ENCODE measurements around the gene INMT. TPM values are rescaled to one million over a fixed set of nuclear protein-coding genes. Genes with fewer than 3 reads are reported as not detected.

Gene INMT
- polyA plus RNA-seq, 4 donors, result 1.4 to 25.9 (median 2.4) TPM

DNA sequence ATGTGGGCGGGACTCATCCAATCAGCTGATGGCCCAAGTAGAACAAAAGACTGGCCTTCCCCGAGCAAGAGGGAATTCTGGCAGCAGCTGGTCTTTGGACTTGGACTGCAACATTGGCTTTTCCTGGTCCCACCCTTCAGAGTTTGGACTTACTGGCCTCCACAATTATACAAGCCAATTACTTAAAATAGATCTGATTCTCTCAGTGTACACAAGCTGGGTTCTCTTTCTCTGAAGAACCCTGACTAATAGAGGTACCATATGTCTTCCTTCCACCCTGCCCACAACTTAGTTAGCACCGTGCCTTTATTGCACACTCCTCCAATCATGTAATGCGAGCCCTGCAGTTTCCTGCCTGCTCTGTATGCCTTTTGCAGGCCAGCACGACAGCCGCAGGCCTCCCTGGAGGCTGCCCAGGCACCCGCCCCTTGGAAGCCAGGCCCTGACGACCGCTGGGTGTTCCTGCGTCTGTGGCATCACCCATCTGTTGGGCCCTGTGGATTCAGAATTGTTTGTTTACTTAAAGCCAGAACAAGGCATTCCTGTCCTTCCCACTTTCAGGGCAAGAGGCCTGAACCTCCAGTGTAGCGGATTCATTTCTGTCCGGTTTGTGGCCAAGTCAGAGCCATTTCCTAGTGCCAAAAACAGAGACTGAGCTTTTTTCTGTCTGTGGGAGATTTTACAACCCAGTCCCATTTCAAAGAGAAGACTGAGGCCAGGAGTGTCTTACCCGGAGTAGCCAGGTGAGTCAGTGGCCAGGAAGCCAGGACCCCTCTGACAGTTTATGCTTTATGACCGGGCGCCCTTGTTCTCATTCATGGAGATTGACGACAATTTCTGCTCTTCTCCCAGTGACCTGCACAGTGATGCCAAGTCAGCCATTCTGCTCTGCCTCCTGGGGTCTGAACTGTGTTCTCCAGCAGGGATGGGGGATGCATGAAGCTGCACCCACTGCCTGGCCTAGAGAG is 968 bp upstream of the INMT start:
- DNase-seq (ENCODE audit: low read depth in 4 of 4, low spot score in 3 of 4), result no peak

DNA sequence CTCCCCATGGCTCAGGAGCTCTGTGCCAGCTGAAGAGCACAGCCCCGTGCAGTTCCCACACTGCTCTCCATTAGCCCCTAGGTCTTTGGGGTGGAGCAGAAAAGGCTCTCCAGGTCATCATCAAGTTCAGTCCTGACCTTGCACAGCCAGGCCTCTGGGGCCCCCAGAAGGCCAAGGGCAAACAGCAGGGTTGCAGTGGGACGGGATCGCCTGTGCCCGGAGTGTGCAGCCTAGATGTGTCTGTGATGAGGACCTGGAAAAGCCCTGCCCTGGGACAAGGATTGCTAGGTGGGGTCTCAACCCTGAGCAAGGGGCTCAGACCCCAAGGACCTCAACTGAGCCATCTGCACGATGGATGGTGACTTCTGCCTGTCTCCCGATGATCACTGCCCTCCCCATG is 549 bp downstream of the INMT start:
- no peak for DNase-seq (ENCODE audit: low read depth in 4 of 4, low spot score in 3 of 4)

DNA sequence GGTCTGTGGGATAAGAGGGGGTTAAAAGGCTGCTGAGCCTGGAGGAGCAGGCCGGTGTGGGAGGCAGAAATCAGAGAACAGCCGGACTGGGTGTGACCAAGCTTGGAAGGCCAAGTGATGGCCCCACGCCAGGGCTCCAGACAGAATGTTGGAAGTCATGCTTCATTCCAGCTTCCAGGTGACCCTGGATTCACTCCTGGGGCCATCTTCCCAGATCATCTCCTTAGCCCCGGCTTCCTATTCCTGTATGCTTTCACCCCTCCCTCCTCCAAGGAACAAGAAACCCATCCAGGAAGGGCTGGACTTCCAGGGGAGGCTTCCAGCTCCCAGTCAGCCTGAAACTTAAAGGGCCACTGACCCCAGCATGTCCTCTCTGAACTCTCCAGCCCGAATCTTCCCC is 1.0 kb downstream of the INMT start:
- no peak for DNase-seq (ENCODE audit: low read depth in 4 of 4, low spot score in 3 of 4)

DNA sequence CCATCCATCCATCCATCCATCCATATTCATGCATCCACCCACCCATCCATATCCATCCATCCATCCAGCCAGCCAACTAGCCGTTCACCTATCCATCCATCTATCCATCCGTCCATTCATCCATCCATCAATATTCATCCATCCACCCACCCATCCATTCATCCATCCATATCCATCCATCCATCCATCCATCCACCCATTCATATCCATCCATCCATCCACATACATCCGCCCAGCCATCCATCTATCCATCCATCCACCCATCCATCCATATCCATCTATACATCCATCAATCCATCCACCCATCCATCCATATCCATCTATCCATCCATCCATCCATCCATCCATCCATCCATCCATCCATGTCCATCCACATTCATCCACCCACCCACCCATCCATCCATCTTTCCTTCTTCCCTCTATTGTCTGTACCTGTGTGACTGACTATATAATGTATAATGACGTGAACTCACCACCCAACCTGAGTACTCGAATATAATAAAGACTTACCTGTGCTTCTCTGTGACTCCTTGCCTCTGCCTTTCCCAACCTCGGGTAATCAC is 2.5 kb downstream of the INMT start:
- no peak for DNase-seq (ENCODE audit: low read depth in 4 of 4, low spot score in 3 of 4)

DNA sequence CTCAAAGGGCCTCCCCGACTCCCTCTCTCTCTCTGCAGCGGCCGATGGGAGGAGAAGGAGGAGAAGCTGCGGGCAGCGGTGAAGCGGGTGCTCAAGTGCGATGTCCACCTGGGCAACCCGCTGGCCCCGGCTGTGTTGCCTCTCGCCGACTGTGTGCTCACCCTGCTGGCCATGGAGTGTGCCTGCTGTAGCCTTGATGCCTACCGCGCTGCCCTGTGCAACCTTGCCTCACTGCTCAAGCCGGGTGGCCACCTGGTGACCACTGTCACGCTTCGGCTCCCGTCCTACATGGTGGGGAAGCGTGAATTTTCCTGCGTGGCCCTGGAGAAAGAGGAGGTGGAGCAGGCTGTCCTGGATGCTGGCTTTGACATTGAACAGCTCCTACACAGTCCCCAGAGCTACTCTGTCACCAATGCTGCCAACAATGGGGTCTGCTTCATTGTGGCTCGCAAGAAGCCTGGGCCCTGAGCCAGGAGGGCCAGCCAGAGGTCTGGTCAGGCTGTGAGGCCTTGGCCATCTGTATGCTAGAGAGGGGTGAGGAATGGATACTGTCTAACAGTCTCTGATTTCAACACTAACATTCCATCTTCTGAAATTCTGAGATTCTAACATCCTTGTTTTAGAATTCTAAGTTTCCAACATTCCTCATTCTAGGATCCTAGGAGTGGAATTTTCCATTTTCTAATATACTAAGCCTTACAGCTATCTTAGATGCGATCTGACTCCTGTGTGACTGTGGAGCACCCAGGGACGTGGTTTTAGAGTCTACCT is 3.6 kb downstream of the INMT start:
- no peak for DNase-seq (ENCODE audit: low read depth in 4 of 4, low spot score in 3 of 4)

DNA sequence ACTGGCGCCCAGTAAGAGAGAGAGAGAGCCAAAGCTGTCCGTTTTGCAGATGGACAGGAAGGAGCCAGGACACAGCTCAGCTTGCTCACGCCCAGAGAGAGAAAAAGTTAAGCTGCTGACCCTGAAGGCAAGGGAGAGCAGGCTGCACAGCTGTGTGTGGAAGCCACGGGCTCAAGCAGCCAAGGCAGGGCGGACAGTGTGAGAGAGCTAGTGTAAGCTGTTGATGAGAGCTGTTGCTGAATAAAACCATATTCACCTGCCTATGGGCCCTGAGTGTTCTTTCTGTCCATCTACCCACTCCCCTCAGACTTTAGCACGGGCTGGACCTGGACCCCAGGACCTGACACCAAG is 5.4 kb downstream of the INMT start:
- no peak for DNase-seq (ENCODE audit: low read depth in 4 of 4, low spot score in 3 of 4)

DNA sequence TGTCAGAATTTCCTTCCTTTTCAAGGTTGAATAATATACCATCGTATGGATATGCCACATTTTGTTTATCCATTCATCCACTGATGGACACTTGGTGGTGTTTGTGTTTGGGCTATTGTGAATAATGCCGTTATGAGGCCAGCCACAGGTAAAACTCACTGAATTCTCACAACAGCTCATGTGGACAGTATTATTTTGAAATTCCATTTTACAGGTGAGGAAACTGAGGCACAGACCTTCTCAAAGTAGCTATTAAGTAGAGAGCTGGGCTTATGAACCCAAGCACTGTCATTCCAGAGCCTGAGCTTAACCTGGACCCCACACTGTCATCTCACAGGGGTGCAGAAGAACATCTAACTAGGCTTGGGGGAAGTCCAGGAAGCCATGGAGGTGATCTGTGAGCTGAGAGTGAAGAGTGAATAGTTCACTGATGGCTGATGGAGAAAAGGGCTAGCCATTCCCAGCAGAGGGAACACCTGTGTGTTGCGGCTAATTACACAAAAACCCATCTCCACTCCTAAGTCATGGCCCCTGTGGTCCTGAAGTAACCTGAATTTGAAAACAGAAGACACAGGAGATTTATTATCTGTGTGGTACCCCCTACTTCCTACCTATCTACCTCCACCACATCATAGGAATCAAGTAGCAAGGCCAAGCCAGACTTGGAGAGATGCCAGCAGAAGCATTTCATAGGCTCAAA is 8.7 kb downstream of the INMT start:
- DNase-seq (ENCODE audit: low read depth in 4 of 4, low spot score in 3 of 4), result no peak

DNA sequence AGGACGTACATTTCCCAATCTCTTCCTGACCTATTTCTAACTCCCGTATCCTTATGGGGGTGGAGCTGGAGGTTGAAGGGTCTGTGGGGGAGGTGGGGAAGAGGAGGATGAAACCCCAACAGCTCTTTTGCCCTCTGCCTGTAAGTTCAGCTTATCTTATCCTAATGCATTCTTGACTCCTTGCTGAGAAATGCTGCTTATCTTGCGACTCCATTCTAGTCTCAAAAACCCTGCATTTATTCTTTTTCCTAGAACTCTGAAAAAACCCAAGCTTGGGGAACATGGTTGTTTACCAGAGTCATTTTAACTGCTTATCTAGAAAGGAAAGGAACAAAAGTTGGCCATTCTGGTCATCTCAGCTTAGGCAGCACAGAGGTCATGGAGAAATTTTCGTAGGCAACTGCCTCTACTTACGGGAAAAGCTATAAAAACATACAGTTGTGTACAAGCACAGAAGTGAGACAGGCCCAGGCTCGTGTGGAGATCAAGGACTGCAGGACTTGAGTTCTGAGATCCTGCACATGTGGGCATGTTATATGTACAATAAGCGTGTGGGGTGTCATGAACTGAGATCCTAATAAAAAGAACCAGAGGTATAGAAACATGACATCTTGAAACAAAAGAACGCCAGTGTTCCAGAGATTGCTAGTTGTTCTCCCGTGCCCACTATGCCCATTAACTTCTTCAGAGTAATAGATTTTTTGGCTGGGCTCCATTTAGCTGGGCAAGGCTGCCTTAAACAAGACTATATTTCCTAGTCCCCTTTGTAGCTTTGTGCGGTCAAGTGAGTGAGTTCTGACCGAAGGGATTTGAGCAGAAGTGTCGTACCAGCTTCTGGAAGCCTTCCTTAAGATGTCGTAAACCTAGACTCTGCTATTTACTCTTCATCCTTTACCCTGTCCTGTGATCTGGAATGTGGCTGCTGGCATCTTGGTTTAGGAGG is 9.6 kb downstream of the INMT start:
- no peak for DNase-seq (ENCODE audit: low read depth in 4 of 4, low spot score in 3 of 4)

DNA sequence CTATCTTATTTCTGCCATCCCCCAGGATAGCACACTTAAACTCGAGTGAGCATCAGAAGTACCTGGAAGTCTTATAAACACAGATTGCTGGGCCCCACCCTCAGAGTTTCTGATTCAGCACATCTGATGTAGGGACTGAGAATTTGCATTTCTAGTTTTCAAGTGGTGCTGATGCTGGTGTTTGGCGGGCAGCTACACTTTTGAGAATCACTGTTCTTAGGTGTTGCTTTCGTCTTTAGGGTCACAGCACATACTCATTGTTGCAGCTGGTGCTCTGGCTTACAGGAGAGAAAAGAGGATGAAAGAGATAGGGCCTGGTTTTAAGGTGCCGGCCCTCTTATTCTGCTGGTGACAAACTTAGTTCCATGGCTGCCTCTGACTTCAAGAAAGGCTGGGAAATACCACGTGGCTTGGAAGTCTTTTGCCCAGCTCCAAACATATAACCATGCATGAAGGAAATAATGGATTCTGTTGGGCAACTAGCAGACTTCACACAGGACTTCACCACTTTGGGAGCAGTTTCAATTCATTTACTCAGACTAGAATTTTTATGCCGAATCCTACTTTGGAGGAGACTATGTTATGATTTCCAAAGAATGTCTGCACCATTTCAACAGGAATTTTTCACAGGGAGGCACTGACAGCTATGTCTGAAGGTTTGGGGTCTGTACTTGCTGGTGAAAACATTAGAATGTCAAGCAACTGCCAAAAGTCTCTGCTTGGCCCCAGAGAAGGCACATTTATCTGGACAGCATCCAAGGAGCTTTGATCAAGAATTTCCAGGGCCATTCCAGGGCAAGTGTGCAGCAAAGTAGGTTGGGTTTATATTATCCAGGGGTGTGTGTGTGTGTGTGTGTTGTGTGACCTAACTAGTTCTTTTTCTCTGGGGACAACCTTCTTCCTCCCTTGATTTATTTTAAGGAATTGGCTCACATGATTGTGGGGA is 12.4 kb downstream of the INMT start:
- no peak for DNase-seq (ENCODE audit: low read depth in 4 of 4, low spot score in 3 of 4)

DNA sequence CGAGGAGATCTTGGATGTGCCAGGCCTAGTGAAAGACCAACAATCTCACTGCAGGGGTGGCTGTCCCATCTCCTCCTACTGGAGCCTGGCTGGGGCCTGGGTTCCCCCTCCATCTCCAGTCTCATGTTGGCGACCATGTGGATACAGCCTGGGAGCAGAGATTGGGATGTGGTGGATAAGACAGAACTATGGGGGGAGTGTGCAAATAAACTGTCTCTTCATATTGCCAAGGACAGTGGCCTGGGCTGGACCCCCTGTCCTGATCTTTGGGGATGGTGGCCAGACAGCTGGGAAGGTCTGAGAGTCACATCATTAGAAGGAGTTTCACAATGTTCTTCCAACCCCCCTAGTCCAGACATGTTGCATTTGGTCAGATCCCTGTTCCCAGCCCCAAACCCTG is 13.5 kb downstream of the INMT start:
- DNase-seq (ENCODE audit: low read depth in 4 of 4, low spot score in 3 of 4), result no peak

DNA sequence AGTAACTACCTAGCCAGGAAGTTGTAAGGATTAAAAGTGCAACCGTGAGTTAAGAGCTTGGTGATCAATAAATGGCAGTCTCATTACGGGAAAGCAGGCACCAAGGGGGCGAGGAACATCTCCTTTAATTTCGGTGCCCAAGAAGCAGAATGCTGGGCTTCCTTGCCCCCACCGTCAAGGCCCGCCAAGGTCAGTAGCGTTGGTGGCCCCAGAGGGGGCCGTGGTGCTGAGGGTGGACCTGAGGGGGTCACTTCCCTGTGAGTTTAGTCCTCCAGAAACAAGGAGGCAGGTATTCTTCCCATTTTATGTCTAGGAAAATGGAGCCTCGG is 18.9 kb downstream of the INMT start:
- no peak for DNase-seq (ENCODE audit: low read depth in 4 of 4, low spot score in 3 of 4)

DNA sequence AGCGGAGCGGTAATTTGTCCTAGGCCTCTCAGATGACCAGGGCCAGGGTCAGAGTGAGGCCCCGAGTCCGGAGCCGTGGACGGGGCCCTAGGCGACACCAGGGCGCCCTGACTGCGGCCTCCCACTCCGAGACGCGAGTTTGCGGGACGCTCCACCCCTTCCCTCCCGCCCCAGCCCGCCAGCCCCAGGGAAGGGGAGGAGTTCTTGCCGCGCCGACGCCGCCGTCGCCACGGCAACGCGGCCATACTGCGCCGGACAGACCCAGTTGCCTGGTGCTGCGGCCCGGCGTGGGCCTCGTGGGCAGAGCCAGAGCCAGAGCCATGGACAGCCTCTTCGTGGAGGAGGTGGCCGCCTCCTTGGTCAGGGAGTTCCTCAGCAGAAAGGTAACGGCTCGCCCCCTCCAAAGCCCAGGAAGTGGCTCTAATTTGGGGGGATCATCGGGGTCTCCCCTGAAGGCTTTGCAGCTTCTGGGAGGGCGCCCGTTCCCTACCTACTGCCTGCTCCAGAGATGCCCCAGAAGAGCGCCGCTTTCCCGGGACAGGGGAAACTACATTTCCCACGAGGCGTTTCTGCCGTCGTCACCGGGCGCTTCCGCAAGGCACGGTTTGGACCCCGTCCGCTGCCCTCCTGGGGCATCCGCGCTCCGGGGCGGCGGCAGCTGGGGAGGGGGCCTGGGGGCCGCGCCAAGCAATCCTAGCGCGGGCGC is 19.4 kb downstream of the INMT start, which contains the start of gene MINDY4:
TSS of gene MINDY4 (plus strand) at position 244 of the 706 bp plus-strand sequence. CDS start at position 321, 77 bp downstream.
- DNase-seq (ENCODE audit: low read depth in 4 of 4, low spot score in 3 of 4), result peak; percentile 64 to 71 (median 66)

DNA sequence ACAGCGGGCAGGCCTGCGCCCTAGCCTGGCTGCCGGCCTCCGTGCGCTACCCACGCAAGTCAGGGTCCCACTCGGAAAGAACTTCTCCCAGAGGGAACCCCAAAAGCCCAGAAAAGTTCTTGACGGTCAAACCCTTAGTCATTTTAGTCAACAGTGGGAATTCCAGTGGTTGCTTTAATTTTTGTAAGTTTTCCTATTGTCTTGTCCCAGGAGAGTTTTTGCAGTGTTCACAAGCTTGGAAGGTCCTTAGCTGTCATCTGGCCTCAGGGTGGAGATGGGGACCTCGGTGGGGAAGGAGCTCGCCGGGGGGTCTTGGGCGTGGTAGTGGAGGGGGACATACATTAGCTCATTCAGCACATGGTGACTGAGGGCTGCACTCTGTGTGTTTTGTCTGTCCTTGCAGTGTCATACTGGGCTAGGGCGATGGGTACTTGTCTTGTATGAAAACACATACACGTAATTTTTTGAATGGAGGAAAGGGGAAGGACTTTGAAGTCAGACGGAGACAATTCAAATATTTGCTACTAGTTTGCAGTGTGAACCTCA is 20.0 kb downstream of the INMT start:
- DNase-seq (ENCODE audit: low read depth in 4 of 4, low spot score in 3 of 4), result no peak

DNA sequence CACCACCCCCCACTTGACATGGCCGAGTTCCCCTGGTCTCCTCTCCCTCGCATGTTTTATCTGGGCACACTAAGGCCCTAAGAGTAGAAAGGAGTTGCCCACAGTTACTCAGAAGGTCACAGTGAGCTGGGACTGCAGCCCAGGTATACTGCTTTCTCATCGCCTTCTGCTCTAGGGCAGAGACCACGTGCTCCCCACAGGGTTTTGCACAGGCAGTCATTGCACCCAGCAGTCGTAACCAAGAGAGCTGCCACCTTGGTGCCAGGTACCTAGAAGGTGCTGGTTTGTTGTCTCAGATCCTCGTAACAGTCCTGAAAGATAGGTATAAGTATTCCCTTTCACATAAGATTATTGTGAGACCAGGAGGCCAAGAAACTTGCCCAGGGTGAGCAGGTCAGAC is 21.0 kb downstream of the INMT start:
- DNase-seq (ENCODE audit: low read depth in 4 of 4, low spot score in 3 of 4), result no peak

DNA sequence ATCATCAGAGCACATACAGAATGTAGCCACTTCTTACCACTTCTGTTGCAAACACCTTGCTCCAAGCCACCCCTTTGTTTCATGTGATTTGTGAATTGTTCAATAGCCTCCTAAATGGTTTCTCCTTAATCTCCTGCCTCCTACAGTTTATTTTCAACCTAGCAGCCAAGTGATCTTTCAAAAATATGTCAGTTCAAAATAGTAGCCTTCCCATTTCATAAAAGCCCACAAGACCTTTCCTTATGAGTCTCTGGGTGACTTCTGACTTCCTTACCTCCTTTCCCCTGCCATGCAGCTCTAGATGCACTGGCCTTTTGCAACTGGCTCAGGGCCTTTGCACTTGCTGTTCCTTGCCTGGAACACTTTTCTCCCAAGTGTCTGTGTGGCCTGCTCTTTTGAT is 24.1 kb downstream of the INMT start:
- DNase-seq (ENCODE audit: low read depth in 4 of 4, low spot score in 3 of 4), result no peak

DNA sequence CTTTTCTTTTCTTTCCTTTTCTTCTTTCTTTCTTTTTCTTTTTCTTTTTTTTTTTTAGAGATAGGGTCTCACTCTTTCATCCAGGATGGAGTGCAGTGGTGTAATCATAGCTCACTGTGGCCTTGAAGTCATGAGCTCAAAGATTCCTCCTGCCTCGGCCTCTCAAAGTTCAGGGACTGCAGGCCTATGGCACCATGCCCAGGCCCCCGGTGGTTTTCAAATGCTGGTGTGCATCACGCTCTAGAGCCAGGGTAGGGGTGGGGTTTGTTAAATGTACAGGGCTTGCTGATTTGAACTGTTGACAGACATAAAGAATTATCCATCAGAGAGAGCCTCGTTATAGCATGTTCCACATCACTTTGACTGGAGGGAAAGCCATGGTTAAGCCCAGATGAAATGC is 25.0 kb downstream of the INMT start:
- no peak for DNase-seq (ENCODE audit: low read depth in 4 of 4, low spot score in 3 of 4)

DNA sequence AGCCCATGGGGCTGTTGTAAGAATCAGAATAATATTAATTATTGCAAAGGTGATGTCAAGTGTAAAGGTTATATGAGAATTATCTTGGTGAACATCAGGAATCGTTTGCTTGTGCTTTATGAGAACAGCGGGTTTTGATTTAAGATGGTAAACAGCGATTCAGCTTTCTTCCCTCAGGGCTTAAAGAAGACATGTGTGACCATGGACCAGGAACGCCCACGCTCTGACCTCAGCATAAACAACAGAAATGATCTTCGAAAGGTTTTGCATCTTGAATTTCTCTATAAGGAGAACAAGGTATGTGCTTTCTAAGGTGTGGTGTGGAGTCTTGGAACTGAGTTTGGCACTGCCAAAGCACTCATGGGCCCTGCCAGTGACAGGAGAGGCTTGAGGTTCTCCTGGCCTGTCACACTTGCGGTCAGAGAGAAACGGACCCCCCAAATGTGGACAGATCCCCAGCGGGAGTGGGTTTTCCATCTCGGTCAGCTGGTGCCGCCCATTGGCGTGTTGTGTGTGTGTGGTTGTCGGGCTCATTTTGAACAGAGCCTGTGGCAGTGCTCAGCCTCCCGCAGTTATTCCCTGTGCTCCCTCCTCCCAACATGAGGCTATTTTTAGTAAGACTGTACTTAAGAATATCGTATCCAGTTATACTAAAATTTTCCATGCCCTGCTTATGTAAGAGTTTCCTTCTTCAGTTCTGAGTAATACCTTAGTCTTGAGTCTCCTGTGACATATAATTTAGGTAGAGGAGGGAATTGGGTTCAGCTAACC is 26.5 kb downstream of the INMT start:
- DNase-seq (ENCODE audit: low read depth in 4 of 4, low spot score in 3 of 4), result no peak
